H9 (cell line): ENCODE data around the gene ADARB2. TPM values are rescaled to one million over a fixed set of nuclear protein-coding genes. Genes with fewer than 3 reads are reported as not detected.

Experiments used
- DNase-seq: peaks from one replicate; pipeline ENCODE4 v3.0.0-alpha.2; 2017
- H2AFZ ChIP-seq: one replicate; pipeline ENCODE4 v1.6.1; 2013; ENCODE audit warnings: mild to moderate bottlenecking, low read length, control low read depth, moderate library complexity
- H2AK5ac ChIP-seq: 2 replicates; pipeline ENCODE4 v1.6.1; 2013; ENCODE audit warnings: low read length, control low read depth, mixed read lengths; ENCODE audit not compliant: insufficient read length
- H2BK120ac ChIP-seq: one replicate; pipeline ENCODE4 v1.6.1; 2013; ENCODE audit warnings: low read depth, mild to moderate bottlenecking, low read length, control low read depth, inconsistent platforms; ENCODE audit not compliant: poor library complexity, severe bottlenecking
- H2BK12ac ChIP-seq: 2 replicates; pipeline ENCODE4 v1.6.1; 2013; ENCODE audit warnings: low read length, control low read depth, mixed read lengths, low read depth; ENCODE audit not compliant: insufficient read length
- H2BK15ac ChIP-seq: 2 replicates; pipeline ENCODE4 v1.6.1; 2013; ENCODE audit warnings: low read depth, low read length, control low read depth
- H2BK20ac ChIP-seq: one replicate; pipeline ENCODE4 v1.6.1; 2013; ENCODE audit warnings: low read depth, mild to moderate bottlenecking, low read length, control low read depth, inconsistent platforms; ENCODE audit not compliant: poor library complexity, severe bottlenecking
- H2BK5ac ChIP-seq: 2 replicates; pipeline ENCODE4 v1.6.1; 2013; ENCODE audit warnings: low read length, control low read depth, mixed read lengths; ENCODE audit not compliant: insufficient read length
- H3K14ac ChIP-seq: 2 replicates; pipeline ENCODE4 v1.6.1; 2013; ENCODE audit warnings: low read length, control low read depth; ENCODE audit not compliant: insufficient read depth
- H3K18ac ChIP-seq: 2 replicates; pipeline ENCODE4 v1.6.1; 2013; ENCODE audit warnings: low read depth, mild to moderate bottlenecking, mixed read lengths, low read length, control low read depth; ENCODE audit not compliant: insufficient read length
- H3K23ac ChIP-seq: 2 replicates; pipeline ENCODE4 v1.6.1; 2013; ENCODE audit warnings: low read length, control low read depth, mixed read lengths, low read depth; ENCODE audit not compliant: insufficient read length
- H3K23me2 ChIP-seq: 2 replicates; pipeline ENCODE4 v1.6.1; 2013; ENCODE audit warnings: low read depth, mild to moderate bottlenecking, mixed read lengths, low read length, control low read depth; ENCODE audit not compliant: insufficient read length, poor library complexity, severe bottlenecking
- H3K27ac ChIP-seq: 2 replicates; pipeline ENCODE4 v1.5.1; 2013; ENCODE audit warnings: low read length, control low read depth, mixed read lengths, low read depth; ENCODE audit not compliant: insufficient read length
- H3K27me3 ChIP-seq: 2 replicates; pipeline ENCODE4 v1.6.1; 2013; ENCODE audit warnings: low read length, control low read depth, inconsistent platforms; ENCODE audit not compliant: insufficient read depth
- H3K4ac ChIP-seq: 2 replicates; pipeline ENCODE4 v1.6.1; 2013; ENCODE audit warnings: low read depth, mild to moderate bottlenecking, control low read depth, inconsistent platforms, low read length, moderate library complexity
- H3K4me1 ChIP-seq: 2 replicates; pipeline ENCODE4 v1.6.1; 2013; ENCODE audit warnings: low read length, control low read depth, inconsistent platforms; ENCODE audit not compliant: insufficient read depth
- H3K4me2 ChIP-seq: 2 replicates; pipeline ENCODE4 v1.6.1; 2013; ENCODE audit warnings: low read length, control low read depth, mixed read lengths; ENCODE audit not compliant: insufficient read length, insufficient read depth
- H3K56ac ChIP-seq: 2 replicates; pipeline ENCODE4 v1.6.1; 2013; ENCODE audit warnings: low read depth, mild to moderate bottlenecking, mixed read lengths, low read length, control low read depth; ENCODE audit not compliant: insufficient read length
- H3K79me1 ChIP-seq: 2 replicates; pipeline ENCODE4 v1.6.1; 2013; ENCODE audit warnings: low read depth, mild to moderate bottlenecking, moderate library complexity, low read length, control low read depth, inconsistent platforms; ENCODE audit not compliant: insufficient read depth, poor library complexity, severe bottlenecking
- H3K79me2 ChIP-seq: 2 replicates; pipeline ENCODE4 v1.6.1; 2013; ENCODE audit warnings: low read length, control low read depth, inconsistent platforms; ENCODE audit not compliant: insufficient read depth
- H3K9ac ChIP-seq: 2 replicates; pipeline ENCODE4 v1.6.1; 2013; ENCODE audit warnings: low read length, control low read depth, mixed read lengths; ENCODE audit not compliant: insufficient read length; ENCODE audit errors: extremely low read depth
- H3K9me3 ChIP-seq: one replicate; pipeline ENCODE4 v1.6.1; 2013; ENCODE audit warnings: low read depth, low read length, inconsistent platforms; ENCODE audit not compliant: control insufficient read depth
- H3T11ph ChIP-seq: one replicate; pipeline ENCODE4 v1.6.1; 2013; ENCODE audit warnings: mild to moderate bottlenecking, low read length, control low read depth, inconsistent platforms
- H4K20me1 ChIP-seq: one replicate; pipeline ENCODE4 v1.6.1; 2013; ENCODE audit not compliant: control insufficient read depth, insufficient read length, insufficient read depth
- H4K5ac ChIP-seq: 2 replicates; pipeline ENCODE4 v1.6.1; 2013; ENCODE audit warnings: low read depth, mild to moderate bottlenecking, mixed read lengths, low read length, control low read depth; ENCODE audit not compliant: insufficient read length
- H4K8ac ChIP-seq: replicated peaks from 2 replicates; pipeline ENCODE4 v1.6.1; 2013; ENCODE audit warnings: low read length, control low read depth, mixed read lengths, low read depth; ENCODE audit not compliant: insufficient read length
- H4K91ac ChIP-seq: 2 replicates; pipeline ENCODE4 v1.6.1; 2013; ENCODE audit warnings: low read depth, mild to moderate bottlenecking, moderate library complexity, mixed read lengths, low read length, control low read depth; ENCODE audit not compliant: insufficient read length
- H3K27ac Mint-ChIP-seq, 3 experiments: 2 replicates in 2 of 3; 3 replicates in 1 of 3; pipeline ENCODE4 v1.8.0; 2020 to 2021; ENCODE audit warnings: mixed read lengths in 3 of 3, mild to moderate bottlenecking in 1 of 3, moderate library complexity in 1 of 3
- H3K27me3 Mint-ChIP-seq: 2 replicates; pipeline ENCODE4 v1.8.0; 2021; ENCODE audit warnings: low read depth, mild to moderate bottlenecking, moderate library complexity, mixed read lengths
- H3K36me3 Mint-ChIP-seq, 3 experiments: 2 replicates in 2 of 3; 3 replicates in 1 of 3; pipeline ENCODE4 v1.8.0; 2020 to 2021; ENCODE audit warnings: low read depth in 3 of 3, mixed read lengths in 3 of 3; ENCODE audit not compliant: insufficient read depth in 1 of 3
- H3K4me1 Mint-ChIP-seq, 2 experiments: 2 replicates each; pipeline ENCODE4 v1.8.0; 2020; ENCODE audit warnings: mixed read lengths in 2 of 2
- H3K4me3 Mint-ChIP-seq, 2 experiments: 2 replicates in 1 of 2; 3 replicates in 1 of 2; pipeline ENCODE4 v1.8.0; 2020 to 2021; ENCODE audit warnings: mild to moderate bottlenecking in 2 of 2, mixed read lengths in 2 of 2, moderate library complexity in 1 of 2
- H3K9me3 Mint-ChIP-seq, 2 experiments: 2 replicates in 1 of 2; 3 replicates in 1 of 2; pipeline ENCODE4 v1.8.0; 2020; ENCODE audit warnings: mild to moderate bottlenecking in 2 of 2, mixed read lengths in 2 of 2, moderate library complexity in 1 of 2
- WGBS: extraction: QIAGEN DNeasy Blood & Tissue Kit; methylation state at CpG from one replicate; pipeline ENCODE4 v1.1.7; 2013; ENCODE audit warnings: missing lambda C conversion rate, low lambda C conversion rate, mixed read lengths; ENCODE audit not compliant: insufficient read length; ENCODE audit errors: extremely low coverage; 5-methylcytosine and 5-hydroxymethylcytosine counted together
- total RNA-seq: library from RNA; stranded (reverse); gene quantifications from 2 replicates; pipeline ENCODE4 v1.2.1, GENCODE V29; 2021
- TF ChIP-seq, protein P1 (sequence below): fragments of 200-600 bp; sonication (generic); conservative IDR thresholded peaks from 3 replicates; pipeline ENCODE4 v1.8.0; 2021; ENCODE audit warnings: antibody characterized with exemption, mild to moderate bottlenecking

ADARB2 gene
- total RNA-seq, 1 experiment from 2014 or later = 0.87 TPM

DNA sequence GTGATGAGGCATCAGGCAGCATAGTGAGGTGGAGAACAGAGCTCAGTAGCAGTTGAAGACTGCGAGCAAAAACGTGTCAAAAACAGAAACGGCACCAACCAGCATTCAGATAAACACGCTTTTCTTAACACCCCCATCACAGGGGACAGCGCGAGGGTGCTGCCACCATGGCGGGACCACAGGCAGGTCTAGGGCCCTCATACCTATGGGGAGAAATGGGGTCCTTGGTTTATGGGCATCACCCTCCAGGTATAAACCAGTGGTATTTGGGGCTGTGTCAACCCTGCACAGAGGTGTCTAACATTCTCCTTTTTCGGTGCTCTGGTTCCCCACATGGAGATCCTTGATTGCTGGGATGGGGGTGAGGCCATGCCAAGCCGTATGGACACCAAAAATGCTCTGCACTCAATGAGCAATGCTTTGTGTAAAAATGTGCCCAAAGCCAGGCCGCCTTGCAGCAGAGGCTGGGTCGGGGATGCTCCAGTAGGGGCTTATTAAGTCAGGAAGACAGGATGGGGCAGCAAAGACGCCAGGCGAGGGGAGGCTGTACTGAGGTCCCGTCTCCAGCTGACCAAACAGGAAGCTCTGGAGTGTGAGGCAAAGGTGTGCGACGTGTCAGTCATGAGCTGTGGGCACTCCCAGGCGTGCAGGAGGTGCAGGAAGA, 489.6 kb downstream of the ADARB2 start:
- H2BK20ac ChIP-seq = no peak overlapping the region
- H3K4me1 ChIP-seq = no peaks in the 10 kb centered on the region
- H3K27me3 Mint-ChIP-seq = no peaks in the 10 kb centered on the region; the same call in none of the 2 replicates
- H3T11ph ChIP-seq = no peak overlapping the region
- no peak overlapping the region for H3K9ac ChIP-seq
- no peaks in the 10 kb centered on the region; the same call in 1 of the 2 replicates for H3K79me2 ChIP-seq
- H2BK15ac ChIP-seq = no peak overlapping the region
- H3K27ac Mint-ChIP-seq = peak overlapping the region in 1 of 3 experiments; percentile 90; a peak in 1 of 7 replicates
- no peak overlapping the region for H3K23ac ChIP-seq
- H3K36me3 Mint-ChIP-seq = no peaks in the 10 kb centered on the region; a peak in 1 of 7 replicates
- no CpG with 5 or more reads among the region's 17 CpGs for WGBS
- TF ChIP-seq, protein P1, sequence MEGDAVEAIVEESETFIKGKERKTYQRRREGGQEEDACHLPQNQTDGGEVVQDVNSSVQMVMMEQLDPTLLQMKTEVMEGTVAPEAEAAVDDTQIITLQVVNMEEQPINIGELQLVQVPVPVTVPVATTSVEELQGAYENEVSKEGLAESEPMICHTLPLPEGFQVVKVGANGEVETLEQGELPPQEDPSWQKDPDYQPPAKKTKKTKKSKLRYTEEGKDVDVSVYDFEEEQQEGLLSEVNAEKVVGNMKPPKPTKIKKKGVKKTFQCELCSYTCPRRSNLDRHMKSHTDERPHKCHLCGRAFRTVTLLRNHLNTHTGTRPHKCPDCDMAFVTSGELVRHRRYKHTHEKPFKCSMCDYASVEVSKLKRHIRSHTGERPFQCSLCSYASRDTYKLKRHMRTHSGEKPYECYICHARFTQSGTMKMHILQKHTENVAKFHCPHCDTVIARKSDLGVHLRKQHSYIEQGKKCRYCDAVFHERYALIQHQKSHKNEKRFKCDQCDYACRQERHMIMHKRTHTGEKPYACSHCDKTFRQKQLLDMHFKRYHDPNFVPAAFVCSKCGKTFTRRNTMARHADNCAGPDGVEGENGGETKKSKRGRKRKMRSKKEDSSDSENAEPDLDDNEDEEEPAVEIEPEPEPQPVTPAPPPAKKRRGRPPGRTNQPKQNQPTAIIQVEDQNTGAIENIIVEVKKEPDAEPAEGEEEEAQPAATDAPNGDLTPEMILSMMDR = no peak
- H3K27me3 ChIP-seq = no peaks in the 10 kb centered on the region
- H3K4me2 ChIP-seq = no peak overlapping the region
- H4K91ac ChIP-seq = no peak overlapping the region
- H3K56ac ChIP-seq = no peak overlapping the region
- H4K5ac ChIP-seq = no peak overlapping the region
- H3K4me1 Mint-ChIP-seq = peaks cover 9 to 10% of the 10 kb centered on the region in 2 experiments
- no peak overlapping the region for H4K8ac ChIP-seq
- H3K4ac ChIP-seq = no peak overlapping the region
- no peak overlapping the region for H2AK5ac ChIP-seq
- no peak overlapping the region for H2BK12ac ChIP-seq
- H3K14ac ChIP-seq = no peak overlapping the region
- no peak overlapping the region for H2BK5ac ChIP-seq
- peak; percentile 15 for DNase-seq
- no peaks in the 10 kb centered on the region for H4K20me1 ChIP-seq
- H3K23me2 ChIP-seq = no peaks in the 10 kb centered on the region
- H3K4me3 Mint-ChIP-seq = no peak overlapping the region
- no peak overlapping the region for H3K18ac ChIP-seq
- H3K27ac ChIP-seq = no peak overlapping the region
- H3K9me3 Mint-ChIP-seq = peaks cover 2 to 3% of the 10 kb centered on the region in 2 experiments; a peak in 2 of 5 replicates
- no peaks in the 10 kb centered on the region for H3K9me3 ChIP-seq
- no peak overlapping the region for H2BK120ac ChIP-seq
- no peaks in the 10 kb centered on the region for H3K79me1 ChIP-seq
- no peak overlapping the region for H2AFZ ChIP-seq
